Astrocyte of the spinal cord (primary cell): ENCODE measurements around the gene ELAVL1.
"Not testable (repeated sequence)": the region's sequence is repeated elsewhere in the genome, so short reads cannot be mapped to it uniquely, and the experiment has no call there.

Source experiments
- DNase-seq: peaks from one replicate; pipeline ENCODE4 v3.0.0; 2011; ENCODE audit warnings: low read depth, low spot score
- H3K4me3 ChIP-seq: 2 replicates; pipeline ENCODE4 v1.5.1; 2011; ENCODE audit warnings: low read depth, mild to moderate bottlenecking, low read length, moderate library complexity
- CTCF ChIP-seq: IDR thresholded peaks from 2 replicates; pipeline ENCODE4 v1.5.1; 2012; ENCODE audit warnings: low read depth, mild to moderate bottlenecking, low read length, inconsistent platforms
- in situ Hi-C: cut with HindIII; loops from 2 replicates; pipeline ENCODE4 v1.10.0; 2017; ENCODE audit warnings: low sequenced_read_pairs

The ELAVL1 gene

GRCh38 chr19:7965921-7966665, 39.3 kb downstream of the ELAVL1 start:
- DNase-seq = no peak
- H3K4me3 ChIP-seq = no peak overlapping the region
- TF ChIP-seq CTCF = no peak
- in situ Hi-C loops = no loop called here

GRCh38 chr19:7965259-7965841, 40.1 kb downstream of the ELAVL1 start:
- no peak for DNase-seq
- H3K4me3 ChIP-seq = no peak overlapping the region
- TF ChIP-seq CTCF = no peak
- in situ Hi-C loops = no loop called here

DNA sequence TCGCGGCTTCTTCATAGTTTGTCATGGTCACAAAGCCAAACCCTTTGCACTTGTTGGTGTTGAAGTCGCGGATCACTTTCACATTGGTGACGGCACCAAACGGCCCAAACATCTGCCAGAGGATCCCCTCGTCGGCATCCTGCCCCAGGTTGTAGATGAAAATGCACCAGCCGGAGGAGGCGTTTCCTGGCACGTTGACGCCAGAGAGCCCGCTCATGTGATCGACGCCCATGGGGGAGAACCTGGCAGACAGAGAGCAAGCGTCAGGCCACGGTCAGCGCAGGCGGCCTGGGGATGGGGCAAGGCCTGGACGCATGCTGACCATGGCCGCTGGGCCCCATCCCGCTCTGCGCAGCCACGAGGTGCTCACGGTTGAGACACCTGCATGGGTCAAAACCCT, 41.9 kb downstream of the ELAVL1 start:
- DNase-seq = no peak
- TF ChIP-seq CTCF = no peak
- in situ Hi-C loops = no loop called here
- no peak overlapping the region for H3K4me3 ChIP-seq

DNA sequence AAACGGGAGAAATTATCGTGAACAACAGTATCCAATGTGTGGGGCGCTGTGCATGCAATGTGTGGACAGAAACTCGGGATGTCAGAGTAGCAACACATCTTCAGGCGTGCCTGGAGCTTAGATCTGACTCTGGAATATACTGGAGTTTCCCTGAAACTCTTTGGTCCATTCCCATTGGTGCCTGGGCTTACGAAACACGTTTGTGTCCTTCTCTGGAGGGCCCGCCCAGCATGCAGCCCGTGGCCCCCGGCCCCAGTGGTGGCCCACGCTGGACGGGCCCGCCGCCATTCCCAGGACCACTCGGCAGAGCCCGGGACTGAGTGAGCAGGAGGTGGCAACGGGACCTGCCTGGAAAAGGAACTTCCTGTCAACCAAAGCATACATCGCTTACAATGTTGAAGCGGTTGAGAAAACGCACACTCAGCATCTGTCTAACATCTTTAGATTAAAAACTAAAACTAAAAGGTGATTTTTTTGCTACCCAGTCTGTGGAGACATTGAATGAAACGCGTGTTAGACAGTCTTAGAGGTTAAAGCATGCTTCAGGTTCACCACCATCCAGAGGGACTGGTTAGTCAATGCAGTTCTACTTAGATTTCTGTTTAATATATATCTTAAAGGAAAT, 42.7 kb downstream of the ELAVL1 start:
- DNase-seq = no peak
- in situ Hi-C loops = no loop called here

DNA sequence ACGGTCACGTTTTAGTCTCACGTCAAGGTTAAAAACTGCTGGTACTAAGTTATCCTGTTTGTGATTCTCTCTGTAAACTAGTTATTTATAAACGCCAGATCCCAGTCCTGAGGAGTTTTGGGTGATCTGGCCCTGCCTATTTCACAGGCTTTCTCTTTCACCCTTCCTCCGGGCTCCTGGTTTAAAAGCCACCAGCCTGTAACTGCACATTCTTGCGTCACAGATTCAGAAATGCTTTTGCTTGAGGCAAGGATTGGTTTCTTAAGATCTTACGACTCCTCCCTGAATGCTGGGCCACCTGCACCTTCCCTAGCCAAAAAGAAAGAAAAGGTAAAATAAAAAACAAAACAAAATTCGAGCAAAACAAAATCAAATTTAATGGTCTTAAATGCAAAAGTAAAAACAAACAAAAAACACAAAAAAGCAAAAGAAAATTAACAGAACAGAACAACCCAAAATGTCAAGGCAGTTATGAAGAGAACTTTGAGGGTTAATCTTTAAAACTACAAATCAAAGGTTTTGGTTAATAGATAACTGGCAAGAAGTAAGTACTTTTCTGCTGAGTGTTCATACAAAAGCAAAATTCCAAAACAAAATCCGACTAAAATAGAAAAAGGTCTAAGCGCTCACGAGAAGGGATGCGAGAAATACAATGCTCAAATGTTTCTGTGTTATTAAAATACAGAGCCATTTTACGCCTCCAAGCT, 43.4 kb downstream of the ELAVL1 start:
- no peak for TF ChIP-seq CTCF
- no peak overlapping the region for H3K4me3 ChIP-seq
- in situ Hi-C loops = no loop called here
- DNase-seq = no peak

More for the DNA sequence above, 42.7 kb downstream of the ELAVL1 start:
- no peak overlapping the region for H3K4me3 ChIP-seq
- TF ChIP-seq CTCF = no peak

GRCh38 chr19:7961082-7961481, 44.4 kb downstream of the ELAVL1 start:
- DNase-seq, in situ Hi-C loops, H3K4me3 ChIP-seq: not testable (repeated sequence)
